HCT116 (cell line): ENCODE measurements around the gene GPR62. TPM values are rescaled to one million over a fixed set of nuclear protein-coding genes. Genes with fewer than 3 reads are reported as not detected.
A peak's percentile ranks its signal among the peaks of the same experiment; 100 is the strongest.

Experiments used
- ATAC-seq: fragments of 200-7000 bp; cut with Tn5 transposase; 2 replicates; pipeline ENCODE4 v1.9.1; 2020; ENCODE audit warnings: mild to moderate bottlenecking, moderate library complexity
- BruUV-seq: library from RNA; stranded (reverse); fragments of 400-500 nt; replicated peaks from 2 replicates; lab custom pipeline; 2021; lab: Mats Ljungman, UMichigan
- CTCF ChIA-PET: fragments of 300-600 bp; sonication (Branson Sonifier 250); formaldehyde crosslinking; loops from one replicate; lab custom pipeline; 2021; ENCODE audit warnings: antibody characterized with exemption; lab: Charles Lee
- POLR2A ChIA-PET: fragments of 300-600, 350-600 bp; sonication (Branson Sonifier 250); formaldehyde crosslinking; loops from one replicate; lab custom pipeline; 2021; ENCODE audit warnings: antibody characterized with exemption; lab: Charles Lee
- RAD21 ChIA-PET, 2 experiments: fragments of 300-600 bp; sonication (Branson Sonifier 250); formaldehyde crosslinking; loops; one replicate each; lab custom pipeline; 2023; ENCODE audit warnings: low total read pairs in 2 of 2; ENCODE audit not compliant: uncharacterized antibody in 2 of 2, unreplicated experiment in 2 of 2, low non-redundant PET in 1 of 2; lab: Charles Lee
- DNase-seq: peaks from one replicate; pipeline ENCODE4 v3.0.0-alpha.2; 2010; ENCODE audit warnings: low read depth, low spot score
- H2AFZ ChIP-seq: fragments of 200-600 bp; shearing (Covaris generic), sonication (generic); 2 replicates; pipeline ENCODE4 v1.6.1; 2017; ENCODE audit warnings: low read depth, mixed run types, mixed read lengths, antibody characterized with exemption, low read length; ENCODE audit not compliant: poor library complexity, severe bottlenecking
- H3K27ac ChIP-seq: 2 replicates; pipeline ENCODE4 v1.5.1; 2012; ENCODE audit warnings: low read depth, low read length
- H3K27me3 ChIP-seq: fragments of 200-600 bp; sonication (generic); 2 replicates; pipeline ENCODE4 v1.6.1; 2016; ENCODE audit warnings: mixed run types, low read length, mixed read lengths; ENCODE audit not compliant: insufficient read depth
- H3K36me3 ChIP-seq, 2 experiments: fragments of 200-500 bp in 1 of 2; fragments of 200-600 bp in 1 of 2; sonication (Bioruptor generic) in 1 of 2; sonication (generic) in 1 of 2; 2 replicates each; pipeline versions ENCODE4 v1.5.1 to v1.6.1; 2014 to 2016; ENCODE audit warnings: low read length in 2 of 2, inconsistent platforms in 1 of 2, mixed read lengths in 1 of 2, mixed run types in 1 of 2; ENCODE audit not compliant: insufficient read depth in 2 of 2, control insufficient read depth in 1 of 2
- H3K4me1 ChIP-seq, 2 experiments: fragments of 200-600 bp in 1 of 2; sonication (generic) in 1 of 2; 2 replicates each; pipeline versions ENCODE4 v1.5.1 to v1.6.1; 2012 to 2017; ENCODE audit warnings: low read length in 2 of 2, inconsistent platforms in 1 of 2, mild to moderate bottlenecking in 1 of 2, mixed read lengths in 1 of 2, mixed run types in 1 of 2, moderate library complexity in 1 of 2; ENCODE audit not compliant: insufficient read depth in 2 of 2, control insufficient read depth in 1 of 2
- H3K4me2 ChIP-seq: fragments of 200-600 bp; sonication (generic); 2 replicates; pipeline ENCODE4 v1.6.1; 2017; ENCODE audit warnings: mixed run types, low read length, mixed read lengths
- H3K4me3 ChIP-seq, 2 experiments: fragments of 200-600 bp in 1 of 2; sonication (generic) in 1 of 2; replicated peaks in 1 of 2; 2 replicates each; pipeline ENCODE4 v1.5.1; 2011 to 2016; ENCODE audit warnings: low read length in 2 of 2, control low read depth in 1 of 2, low read depth in 1 of 2, mild to moderate bottlenecking in 1 of 2, mixed read lengths in 1 of 2, mixed run types in 1 of 2
- H3K79me2 ChIP-seq: fragments of 200-600 bp; sonication (generic); 2 replicates; pipeline ENCODE4 v1.6.1; 2017; ENCODE audit warnings: mild to moderate bottlenecking, mixed run types, low read length, moderate library complexity, mixed read lengths; ENCODE audit not compliant: insufficient read depth
- H3K9ac ChIP-seq: fragments of 200-600 bp; sonication (generic); 2 replicates; pipeline ENCODE4 v1.6.1; 2016; ENCODE audit warnings: low read length, mixed read lengths
- H3K9me2 ChIP-seq: fragments of 200-600 bp; sonication (generic), shearing (Covaris generic); 2 replicates; pipeline ENCODE4 v1.6.1; 2017; ENCODE audit warnings: mixed run types, mild to moderate bottlenecking, moderate library complexity; ENCODE audit not compliant: insufficient read depth
- H3K9me3 ChIP-seq, 2 experiments: fragments of 200-500 bp in 1 of 2; fragments of 200-600 bp in 1 of 2; sonication (Bioruptor generic) in 1 of 2; sonication (generic) in 1 of 2; 2 replicates each; pipeline ENCODE4 v1.6.1; 2014 to 2017; ENCODE audit warnings: low read length in 2 of 2, mixed read lengths in 2 of 2, inconsistent platforms in 1 of 2, low read depth in 1 of 2, mild to moderate bottlenecking in 1 of 2, mixed run types in 1 of 2, moderate library complexity in 1 of 2; ENCODE audit not compliant: control insufficient read depth in 1 of 2, insufficient read depth in 1 of 2
- H4K20me1 ChIP-seq: fragments of 200-600 bp; sonication (generic), shearing (Covaris generic); 2 replicates; pipeline ENCODE4 v1.6.1; 2017; ENCODE audit warnings: mixed run types, mild to moderate bottlenecking, moderate library complexity; ENCODE audit not compliant: insufficient read depth
- CBX3 ChIP-seq: IDR thresholded peaks from 2 replicates; pipeline ENCODE4 v1.6.1; 2012; ENCODE audit warnings: low read depth
- CEBPB ChIP-seq: IDR thresholded peaks from 2 replicates; pipeline ENCODE4 v1.6.1; 2012; ENCODE audit warnings: low read depth
- CTCF ChIP-seq, 3 experiments: fragments of 200-600 bp in 1 of 3; sonication (generic) in 1 of 3; IDR thresholded peaks in 2 of 3; conservative IDR thresholded peaks in 1 of 3; 2 replicates each; pipeline ENCODE4 v1.5.1; 2012 to 2017; ENCODE audit warnings: low read depth in 2 of 3, low read length in 2 of 3, antibody characterized with exemption in 1 of 3, borderline replicate concordance in 1 of 3, control low read depth in 1 of 3, mild to moderate bottlenecking in 1 of 3, mixed read lengths in 1 of 3, mixed run types in 1 of 3, moderate library complexity in 1 of 3; ENCODE audit not compliant: insufficient read depth in 1 of 3
- FOSL1 ChIP-seq: IDR thresholded peaks from 2 replicates; pipeline ENCODE4 v1.6.1; 2012; ENCODE audit warnings: low read depth
- POLR2A ChIP-seq: IDR thresholded peaks from 2 replicates; pipeline ENCODE4 v1.7.0; 2011; ENCODE audit warnings: borderline replicate concordance; ENCODE audit not compliant: insufficient read depth, insufficient read length; ENCODE audit errors: extremely low read depth
- SIN3A ChIP-seq: IDR thresholded peaks from 2 replicates; pipeline ENCODE4 v1.6.1; 2012; ENCODE audit warnings: low read depth
- SRF ChIP-seq: IDR thresholded peaks from 2 replicates; pipeline ENCODE4 v1.6.1; 2012; ENCODE audit warnings: low read depth
- ZBTB33 ChIP-seq: IDR thresholded peaks from 2 replicates; pipeline ENCODE4 v1.6.1; 2011; ENCODE audit warnings: mild to moderate bottlenecking, low read length, moderate library complexity; ENCODE audit not compliant: insufficient replicate concordance; ENCODE audit errors: extremely low read depth
- ZFX ChIP-seq: fragments of 450-650 bp; IDR thresholded peaks from 2 replicates; pipeline ENCODE4 v1.6.1; 2017
- ZNF274 ChIP-seq: fragments of 200-500 bp; sonication (Bioruptor generic); IDR thresholded peaks from 2 replicates; pipeline ENCODE4 v1.6.1; 2014; ENCODE audit warnings: mild to moderate bottlenecking, low read depth, low read length, inconsistent platforms
- intact Hi-C: fragments of 100-400 bp; cut with micrococcal nuclease; formaldehyde crosslinking; loops from 2 replicates; pipeline ENCODE4 v1.10.0; 2022
- total RNA-seq: library from RNA; stranded (reverse); gene quantifications from one replicate; pipeline ENCODE4 v1.2.1, GENCODE V29; 2021; ENCODE audit not compliant: unreplicated experiment

Gene GPR62
- total RNA-seq, 1 experiment from 2014 or later: not detected

GRCh38 chr3:51955893-51956770 is 951 bp downstream of the GPR62 start:
- Histone ChIP-seq H3K36me3 (0 out of 4 replicates have a peak, but pooled peaks cover 0 to 3% of the 10 kb centered on the region in 2 experiments), H3K4me1 (no peaks in the 10 kb centered on the region), H3K9me2 (no peaks in the 10 kb centered on the region), H4K20me1 (no peaks in the 10 kb centered on the region), H3K27ac (no peak overlapping the region), H3K4me2 (no peak overlapping the region), H3K4me3 (no peak overlapping the region), H3K27me3 (no peaks in the 10 kb centered on the region)
- no TSS peak for BruUV-seq
- intact Hi-C loops: no loop called here
- RAD21 ChIA-PET: no interaction called here
- no peak for DNase-seq
- POLR2A ChIA-PET: no interaction called here
- TF ChIP-seq CTCF (IDR thresholded peaks at IDR 0.05 in 2 of 3, conservative IDR thresholded peaks at IDR 0.05 in 1 of 3; ENCODE audit: borderline replicate concordance in 1 of 3, insufficient read depth in 1 of 3, low read depth in 2 of 3, low read length in 2 of 3): peak in 2 of 3 experiments; percentile 32 to 34; a peak in 4 of 6 replicates
- TF ChIP-seq CBX3: no peak
- TF ChIP-seq, all 23 proteins: peak for 1
- ATAC-seq: peak; percentile 54; the same call in 1 of the 2 replicates
- Histone ChIP-seq H2AFZ (no peak overlapping the region), H3K79me2 (no peaks in the 10 kb centered on the region), H3K9me3 (no peaks in the 10 kb centered on the region), H3K9ac (no peak overlapping the region)
- CTCF ChIA-PET: no interaction called here

GRCh38 chr3:51957520-51958205 is 2.5 kb downstream of the GPR62 start:
- DNase-seq: no peak
- Histone ChIP-seq H3K79me2 (no peaks in the 10 kb centered on the region), H3K4me2 (no peak overlapping the region), H3K9me3 (no peaks in the 10 kb centered on the region), H2AFZ (no peak overlapping the region), H3K27ac (no peak overlapping the region), H4K20me1 (no peaks in the 10 kb centered on the region), H3K9ac (no peak overlapping the region), H3K27me3 (no peaks in the 10 kb centered on the region), H3K4me3 (no peak overlapping the region), H3K36me3 (0 out of 4 replicates have a peak, but pooled peaks cover 0 to 3% of the 10 kb centered on the region in 2 experiments), H3K9me2 (no peaks in the 10 kb centered on the region), H3K4me1 (no peaks in the 10 kb centered on the region)
- POLR2A ChIA-PET: no interaction called here
- CTCF ChIA-PET: interaction anchor here (0.9 kb wide), 1 partner anchor 16 kb away, joined by 3 read pairs; the partner anchor contains the start of gene RRP9
- RAD21 ChIA-PET: no interaction called here
- ATAC-seq: no peak
- BruUV-seq: no TSS peak
- intact Hi-C loops: no loop called here
- no peak for TF ChIP-seq ZFX
- TF ChIP-seq FOSL1: no peak
- TF ChIP-seq CTCF (IDR thresholded peaks at IDR 0.05 in 2 of 3, conservative IDR thresholded peaks at IDR 0.05 in 1 of 3; ENCODE audit: borderline replicate concordance in 1 of 3, insufficient read depth in 1 of 3, low read depth in 2 of 3, low read length in 2 of 3): no peak
- TF ChIP-seq POLR2A: no peak
- no peak for TF ChIP-seq ZBTB33
- no peak for TF ChIP-seq SRF
- no peak for TF ChIP-seq SIN3A
- TF ChIP-seq ZNF274: no peak
- no peak for TF ChIP-seq CEBPB
